Lung (tissue), 12 donors: ENCODE results near the gene LZTS2. TPM values are rescaled to one million over a fixed set of nuclear protein-coding genes. Genes with fewer than 3 reads are reported as not detected.
A peak's percentile ranks its signal among the peaks of the same experiment; 100 is the strongest.

ENCODE experiments used
- ATAC-seq: fragments of 200-7000 bp; cut with Tn5 transposase; one replicate; pipeline ENCODE4 v1.9.1; 2020; ENCODE audit warnings: moderate number of reproducible peaks; ENCODE audit not compliant: insufficient read depth, low FRiP score
- DNase-seq, 3 donors: peaks; one replicate each; pipeline ENCODE4 v3.0.0-alpha.2; 2013 to 2017
- H3K27ac ChIP-seq, 2 donors: one replicate each; pipeline ENCODE4 v1.5.1; 2013; ENCODE audit warnings: mild to moderate bottlenecking in 2 of 2, moderate library complexity in 2 of 2, control low read depth in 1 of 2, inconsistent platforms in 1 of 2, low read depth in 1 of 2, low read length in 1 of 2
- H3K27me3 ChIP-seq, 3 donors: one replicate each; pipeline ENCODE4 v1.5.1; 2013; ENCODE audit warnings: low read length in 2 of 3; ENCODE audit not compliant: control insufficient read depth in 3 of 3, insufficient read depth in 3 of 3
- H3K36me3 ChIP-seq, 4 donors: one replicate each; pipeline ENCODE4 v1.5.1; 2013; ENCODE audit warnings: low read length in 4 of 4, mild to moderate bottlenecking in 1 of 4, moderate library complexity in 1 of 4; ENCODE audit not compliant: control insufficient read depth in 4 of 4, insufficient read depth in 4 of 4
- H3K4me1 ChIP-seq, 5 donors: one replicate each; pipeline ENCODE4 v1.5.1; 2013; ENCODE audit warnings: low read length in 5 of 5, mild to moderate bottlenecking in 2 of 5, moderate library complexity in 1 of 5; ENCODE audit not compliant: control insufficient read depth in 5 of 5, insufficient read depth in 5 of 5
- H3K4me3 ChIP-seq: one replicate; pipeline ENCODE4 v1.5.1; 2013; ENCODE audit warnings: mild to moderate bottlenecking, control low read depth, moderate library complexity
- H3K9ac ChIP-seq, 2 donors: one replicate each; pipeline ENCODE4 v1.5.1; 2013; ENCODE audit warnings: low read length in 2 of 2, control low read depth in 1 of 2; ENCODE audit not compliant: insufficient read depth in 1 of 2
- H3K9me3 ChIP-seq, 4 donors: one replicate each; pipeline ENCODE4 v1.5.1; 2013; ENCODE audit warnings: low read length in 3 of 4, mild to moderate bottlenecking in 1 of 4, moderate library complexity in 1 of 4; ENCODE audit not compliant: control insufficient read depth in 4 of 4, insufficient read depth in 3 of 4
- CTCF ChIP-seq: IDR thresholded peaks from 2 replicates; pipeline ENCODE4 v1.5.1; 2012; ENCODE audit warnings: mild to moderate bottlenecking; ENCODE audit errors: control extremely low read depth, extremely low read depth
- WGBS, 2 donors: extraction: QIAGEN DNeasy Blood & Tissue Kit; methylation state at CpG; one replicate each; pipeline ENCODE4 v1.1.7; 2013; 5-methylcytosine and 5-hydroxymethylcytosine counted together
- polyA plus RNA-seq, 2 donors: library from polyadenylated mRNA; stranded (reverse); fragments of 200-250 nt; gene quantifications; one replicate each; pipeline ENCODE4 v1.2.1, GENCODE V29; 2013
- total RNA-seq, 2 donors: library from RNA; depleted of rRNA in 1 of 2; stranded (reverse); fragments of >200 nt in 1 of 2; gene quantifications; one replicate each; pipeline ENCODE4 v1.2.1, GENCODE V29; 2014 to 2021
- donor health status: control.
- donor health status: control.
- donor health status: Bipolar disorder and iron deficiency.
- donor health status: healthy.
- donor health status: DM: yes; HTN: yes; CAD: no.

LZTS2 gene
- total and polyA plus RNA-seq, 4 donors, result 44.5 to 76.8 (median 55.6) TPM

DNA sequence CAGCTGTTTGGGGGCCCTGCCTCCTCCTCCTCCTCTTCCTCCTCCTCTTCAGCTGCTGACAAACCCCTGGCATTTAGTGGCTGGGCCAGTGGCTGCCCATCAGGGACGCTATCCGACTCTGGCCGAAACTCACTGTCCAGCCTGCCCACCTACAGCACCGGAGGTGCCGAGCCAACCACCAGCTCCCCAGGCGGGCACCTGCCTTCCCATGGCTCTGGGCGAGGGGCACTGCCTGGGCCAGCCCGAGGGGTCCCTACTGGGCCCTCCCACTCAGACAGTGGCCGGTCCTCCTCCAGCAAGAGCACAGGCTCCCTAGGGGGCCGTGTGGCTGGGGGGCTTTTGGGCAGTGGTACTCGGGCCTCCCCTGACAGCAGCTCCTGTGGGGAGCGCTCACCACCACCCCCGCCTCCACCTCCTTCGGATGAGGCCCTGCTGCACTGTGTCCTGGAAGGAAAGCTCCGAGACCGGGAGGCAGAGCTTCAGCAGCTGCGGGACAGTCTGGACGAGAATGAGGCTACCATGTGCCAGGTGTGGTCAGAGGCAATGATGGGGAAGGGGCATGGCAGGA is 4.1 kb downstream of the LZTS2 start:
- no peaks in the 10 kb centered on the region for H3K9me3 ChIP-seq
- no peak for ATAC-seq
- H3K27ac ChIP-seq, result peak overlapping the region in 1 of 2 donors; percentile 41
- no peak overlapping the region for H3K9ac ChIP-seq
- no peak overlapping the region for H3K4me3 ChIP-seq
- no peak for TF ChIP-seq CTCF
- peaks cover 6 to 53% (median 25%) of the 10 kb centered on the region in 5 donors for H3K4me1 ChIP-seq
- DNase-seq, result no peak
- 93 to 95% methylated on average over 18 of the region's 18 CpGs for WGBS, 2 donors
- no peaks in the 10 kb centered on the region for H3K27me3 ChIP-seq
- H3K36me3 ChIP-seq, result peaks cover 0 to 42% (median 31%) of the 10 kb centered on the region in 4 donors

DNA sequence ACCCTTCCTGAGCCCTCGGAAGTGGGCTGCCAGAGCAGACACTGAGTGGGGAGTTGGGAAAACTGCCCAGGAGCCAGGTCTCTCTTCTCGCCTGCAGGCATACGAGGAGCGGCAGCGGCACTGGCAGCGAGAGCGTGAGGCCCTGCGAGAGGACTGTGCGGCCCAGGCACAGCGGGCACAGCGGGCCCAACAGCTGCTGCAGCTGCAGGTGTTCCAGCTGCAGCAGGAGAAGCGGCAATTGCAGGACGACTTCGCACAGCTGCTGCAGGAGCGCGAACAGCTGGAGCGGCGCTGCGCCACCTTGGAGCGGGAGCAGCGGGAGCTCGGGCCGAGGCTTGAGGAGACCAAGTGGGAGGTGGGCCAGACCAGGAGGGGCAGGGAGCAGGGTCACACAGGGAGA is 5.8 kb downstream of the LZTS2 start:
- H3K4me1 ChIP-seq, result peaks cover 6 to 49% (median 26%) of the 10 kb centered on the region in 5 donors
- H3K36me3 ChIP-seq, result peaks cover 0 to 42% (median 31%) of the 10 kb centered on the region in 4 donors
- 78 to 87% methylated on average over 23 of the region's 23 CpGs for WGBS, 2 donors
- peak overlapping the region in 1 of 2 donors; percentile 6 for H3K27ac ChIP-seq
- H3K27me3 ChIP-seq, result no peaks in the 10 kb centered on the region
- H3K9ac ChIP-seq, result no peak overlapping the region
- DNase-seq (no peak), ATAC-seq (no peak)
- H3K9me3 ChIP-seq, result no peaks in the 10 kb centered on the region
- TF ChIP-seq CTCF, result no peak
- no peak overlapping the region for H3K4me3 ChIP-seq

DNA sequence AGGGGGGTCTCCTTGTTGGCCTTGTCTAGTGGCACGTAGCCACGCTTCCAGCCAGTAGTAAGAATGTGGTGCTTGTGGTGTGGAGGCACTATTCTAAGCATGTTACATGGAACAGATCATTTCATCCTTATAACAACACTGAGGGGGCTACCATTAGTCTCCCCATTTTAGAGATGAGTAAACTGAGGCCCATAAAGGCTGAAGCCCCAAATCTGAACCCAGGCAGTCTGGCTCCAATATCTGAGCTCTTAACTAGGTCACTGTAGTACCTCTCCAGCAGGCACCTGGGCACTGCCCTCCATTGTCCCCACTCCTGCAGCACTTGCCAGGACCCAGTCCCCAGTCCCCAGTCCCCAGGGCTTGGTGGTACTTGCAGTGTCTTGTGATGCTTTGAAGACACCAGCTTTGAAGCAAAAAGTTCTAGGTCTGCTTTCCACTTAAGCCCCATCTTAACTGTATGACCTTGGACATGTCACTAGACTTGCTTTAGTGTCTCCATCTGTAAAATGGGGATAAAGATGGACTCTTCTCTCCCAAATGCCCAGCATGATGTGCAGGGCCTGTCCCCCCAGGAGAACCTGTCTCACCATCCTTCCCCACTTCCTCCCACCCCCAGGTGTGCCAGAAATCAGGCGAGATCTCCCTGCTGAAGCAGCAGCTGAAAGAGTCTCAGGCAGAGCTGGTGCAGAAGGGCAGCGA is 6.4 kb downstream of the LZTS2 start:
- no peaks in the 10 kb centered on the region for H3K27me3 ChIP-seq
- H3K9me3 ChIP-seq, result no peaks in the 10 kb centered on the region
- DNase-seq (no peak), ATAC-seq (no peak)
- peaks cover 0 to 42% (median 31%) of the 10 kb centered on the region in 4 donors for H3K36me3 ChIP-seq
- WGBS, 2 donors, result 91 to 94% methylated on average over 4 of the region's 4 CpGs
- H3K9ac ChIP-seq, result no peak overlapping the region
- no peak for TF ChIP-seq CTCF
- no peak overlapping the region for H3K27ac ChIP-seq
- no peak overlapping the region for H3K4me3 ChIP-seq
- H3K4me1 ChIP-seq, result peaks cover 6 to 45% (median 19%) of the 10 kb centered on the region in 5 donors
